ENCODE results near the gene CLUH.
A peak's percentile ranks its signal among the peaks of the same experiment; 100 is the strongest.
"Not testable (repeated sequence)": the region's sequence is repeated elsewhere in the genome, so short reads cannot be mapped to it uniquely, and the experiment has no call there.

CLUH gene

DNA sequence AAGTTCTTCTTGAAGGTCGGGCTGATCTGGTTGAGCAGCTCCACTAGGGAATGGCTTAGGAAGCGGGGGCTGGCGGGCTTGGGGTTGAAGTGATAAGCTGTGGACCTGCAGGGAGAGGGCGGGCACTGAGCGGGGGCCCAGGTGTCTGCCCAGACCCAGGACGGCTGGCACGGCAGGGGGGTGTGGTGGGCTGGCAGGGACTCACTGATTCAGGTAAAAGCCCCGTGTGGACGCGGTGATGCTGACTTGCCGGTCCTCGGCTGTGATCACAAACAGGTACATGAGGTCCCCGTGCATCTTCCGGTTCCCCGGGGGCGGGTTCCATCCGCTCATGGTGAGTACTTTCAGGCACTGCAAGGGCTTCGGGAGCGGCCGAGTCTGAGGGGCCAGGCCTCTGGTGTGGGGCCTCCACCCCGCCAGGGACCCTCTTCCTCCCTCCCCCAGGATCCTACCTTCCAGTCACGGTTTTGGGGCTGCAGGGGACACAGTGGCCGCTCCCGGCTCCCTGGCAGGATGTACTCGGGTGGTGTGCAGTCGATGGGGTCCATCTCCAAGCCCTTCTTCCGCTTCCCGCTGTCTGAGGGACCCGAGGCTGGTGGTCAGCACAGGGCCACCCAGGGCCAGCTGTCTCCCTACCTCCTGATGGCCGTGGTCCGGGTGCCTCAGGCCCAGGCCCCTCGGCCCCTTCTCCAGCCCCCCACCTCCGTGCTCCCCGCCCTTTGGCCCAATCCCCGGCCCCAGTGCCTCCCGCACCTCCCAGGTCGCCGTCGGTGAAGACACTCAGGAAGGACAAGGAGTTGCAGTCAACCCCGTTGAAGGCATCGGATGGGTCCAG lies 10.2 kb downstream of the CLUH start:
- DNase-seq, result no peak

DNA sequence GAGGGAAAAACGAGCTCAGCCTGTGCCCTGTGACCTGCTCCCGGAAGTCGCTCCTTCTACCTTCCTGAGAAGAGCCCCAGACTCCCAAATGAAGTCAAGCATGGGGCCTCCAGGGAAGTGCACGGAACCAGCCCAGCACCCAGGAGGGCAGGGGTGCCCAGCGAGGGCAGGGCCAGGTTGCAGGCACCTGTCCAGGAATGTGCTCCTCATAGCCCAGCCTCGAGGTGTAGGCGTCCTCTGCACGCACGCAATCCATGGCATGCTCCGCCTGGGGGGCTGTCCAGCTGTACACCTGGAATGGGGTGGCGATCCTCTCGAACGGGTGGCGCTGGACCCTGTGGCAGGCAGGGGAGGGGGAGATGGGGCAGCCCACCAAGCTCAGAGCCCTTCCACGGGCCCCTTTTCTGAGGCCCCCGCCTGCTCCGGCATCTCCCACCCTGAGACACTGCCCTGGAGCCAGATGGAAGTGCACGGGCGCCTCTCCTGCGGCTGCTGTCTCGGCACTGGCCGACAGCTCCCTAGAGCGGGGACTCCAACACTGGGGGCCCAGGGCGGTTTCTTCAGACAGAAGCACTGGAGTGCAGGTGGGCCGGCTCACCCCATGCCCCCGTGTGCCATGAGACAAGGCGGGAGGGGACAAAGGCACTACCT lies 10.9 kb downstream of the CLUH start:
- no peak for DNase-seq

DNA sequence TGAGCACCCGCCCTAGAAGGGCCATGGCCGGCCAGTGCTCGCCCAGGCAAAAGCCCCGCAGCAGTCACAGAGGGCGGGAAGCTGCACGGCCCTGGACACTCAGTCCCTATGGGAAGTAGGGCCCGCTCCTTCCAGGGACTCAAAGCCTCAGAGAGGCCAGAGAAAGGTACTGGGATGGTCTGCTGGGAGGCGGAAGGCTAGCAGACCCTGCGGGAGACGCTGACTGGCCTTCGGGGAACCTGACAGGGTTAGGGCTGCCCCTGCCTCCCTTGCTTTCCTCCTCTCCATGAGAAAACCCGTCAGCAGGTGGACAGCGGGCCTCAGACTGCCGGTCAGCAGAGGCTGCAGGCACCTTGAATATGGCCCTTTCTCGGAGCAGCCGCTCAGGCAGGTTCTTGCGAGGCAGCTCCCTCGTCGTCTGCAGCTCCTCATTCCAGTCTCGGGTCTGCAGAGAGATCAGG lies 11.5 kb downstream of the CLUH start:
- DNase-seq, result no peak

DNA sequence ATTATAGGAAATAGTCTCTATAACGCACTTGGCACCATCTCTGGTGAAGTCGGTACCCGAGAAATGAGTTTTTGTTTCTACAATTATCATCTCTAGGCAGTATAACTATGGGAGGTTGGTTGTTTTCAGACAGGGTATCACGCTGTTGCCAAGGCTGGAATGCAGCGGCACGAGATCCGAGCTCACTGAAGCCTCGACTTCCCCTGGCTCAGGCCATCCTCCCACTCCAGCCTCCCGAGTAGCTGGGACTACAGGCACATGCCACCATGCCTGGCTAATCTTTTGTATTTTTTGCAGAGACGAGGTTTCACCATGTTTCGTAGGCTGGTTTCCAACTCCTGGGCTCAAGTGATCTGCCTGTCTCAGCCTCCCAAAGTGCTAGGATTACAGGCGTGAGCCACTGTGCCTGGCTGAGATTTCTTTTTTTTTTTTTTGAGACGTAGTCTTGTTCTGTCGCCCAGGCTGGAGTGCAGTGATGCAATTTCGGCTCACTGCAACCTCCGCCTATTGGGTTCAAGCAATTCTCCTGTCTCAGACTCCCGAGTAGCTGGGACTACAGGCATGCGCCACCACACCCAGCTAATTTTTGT lies 12.3 kb downstream of the CLUH start:
- not testable (repeated sequence) for DNase-seq

- no peak for DNase-seq
Observed at GRCh38 chr17:2697611-2698162, 13.9 kb downstream of the CLUH start.

DNA sequence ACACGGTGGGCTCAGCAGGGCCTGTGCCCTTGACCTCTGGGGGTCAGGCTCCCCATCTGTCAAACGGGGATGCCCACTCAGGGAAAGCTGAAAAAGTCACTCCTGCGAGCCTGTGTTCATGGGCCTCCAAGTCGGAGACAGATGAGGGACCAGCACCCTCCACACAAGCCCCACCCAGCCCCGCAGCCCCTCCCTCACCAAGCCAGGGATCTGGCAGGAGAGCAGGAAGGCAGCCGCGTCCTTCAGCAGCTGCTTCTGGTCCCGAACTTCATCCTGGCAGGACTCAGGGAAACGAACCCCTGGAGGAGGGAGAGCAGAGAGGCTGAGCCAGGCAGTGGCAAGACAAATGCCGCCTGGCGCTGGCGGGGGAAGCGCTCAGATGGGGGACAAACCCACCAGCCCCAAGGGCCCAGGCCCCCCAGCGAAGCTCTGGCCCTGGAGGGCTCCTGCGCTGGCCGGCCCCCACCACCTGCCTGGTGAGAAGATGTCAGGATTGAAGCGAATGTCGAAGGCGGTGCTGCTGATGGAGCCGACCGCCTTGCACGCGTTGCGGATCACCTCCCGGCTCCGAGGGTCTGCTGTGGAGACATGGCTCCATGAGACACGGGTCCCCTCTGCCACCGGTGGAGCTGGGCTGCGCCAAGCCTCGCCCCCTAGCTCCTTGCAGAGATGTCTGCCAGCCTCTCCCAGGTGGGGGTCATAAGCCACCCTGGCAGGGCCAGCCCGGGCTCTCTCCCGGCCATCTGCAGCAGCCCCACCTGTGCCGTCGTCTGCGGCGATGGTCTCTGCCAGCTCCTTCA lies 15.4 kb downstream of the CLUH start:
- DNase-seq, result no peak

GRCh38 chr17:2695243-2695960 lies 16.2 kb downstream of the CLUH start:
- DNase-seq, result no peak

DNA sequence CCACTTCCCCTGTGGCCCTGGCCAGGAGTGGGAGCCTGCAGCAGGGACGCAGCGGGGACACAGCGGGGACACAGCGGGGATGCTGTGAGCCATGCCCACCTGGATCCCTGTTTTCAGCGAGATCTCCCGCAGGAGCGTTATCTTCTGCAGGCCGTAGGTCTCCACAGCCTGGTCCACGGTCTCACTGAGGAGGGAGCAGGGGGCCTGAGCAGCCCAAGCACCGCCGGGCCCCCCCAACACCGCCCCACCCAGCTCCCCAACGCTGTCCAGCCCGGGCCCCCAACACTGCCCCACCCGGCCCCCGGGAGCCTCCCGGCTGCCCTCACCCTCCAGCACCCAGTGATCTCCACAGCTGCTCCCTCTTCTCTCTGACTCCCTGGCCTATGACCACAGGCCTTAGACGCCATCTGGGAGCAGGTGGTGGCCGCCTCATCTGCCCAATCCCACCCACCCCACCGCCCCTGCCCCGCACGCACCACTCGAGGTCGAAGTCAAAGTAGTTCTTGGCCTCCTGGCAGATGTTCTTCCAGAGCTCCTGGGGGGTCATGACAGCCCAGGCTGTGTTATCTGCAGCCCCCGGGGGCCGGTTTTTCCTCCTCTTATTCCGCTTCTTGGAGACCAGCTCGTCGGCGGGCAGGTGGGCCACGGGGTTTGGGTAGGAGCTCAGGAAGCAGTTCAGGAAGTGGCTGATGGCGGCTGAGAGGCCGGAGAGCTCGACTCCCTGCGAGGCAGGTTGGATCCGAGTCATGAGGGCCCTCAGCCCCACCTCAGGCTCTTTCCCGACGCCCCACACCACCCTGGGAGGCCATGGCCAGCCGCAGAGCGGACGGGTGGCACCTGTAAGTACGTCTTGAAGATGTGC lies 17.0 kb downstream of the CLUH start:
- no peak for DNase-seq

GRCh38 chr17:2693561-2694380 lies 17.8 kb downstream of the CLUH start:
- DNase-seq, result no peak

- no peak for DNase-seq
Observed at GRCh38 chr17:2692781-2693135, 18.8 kb downstream of the CLUH start.

GRCh38 chr17:2691965-2692780 lies 19.4 kb downstream of the CLUH start:
- DNase-seq, result no peak

- no peak for DNase-seq
Observed at GRCh38 chr17:2691069-2691871, 20.3 kb downstream of the CLUH start.

DNA sequence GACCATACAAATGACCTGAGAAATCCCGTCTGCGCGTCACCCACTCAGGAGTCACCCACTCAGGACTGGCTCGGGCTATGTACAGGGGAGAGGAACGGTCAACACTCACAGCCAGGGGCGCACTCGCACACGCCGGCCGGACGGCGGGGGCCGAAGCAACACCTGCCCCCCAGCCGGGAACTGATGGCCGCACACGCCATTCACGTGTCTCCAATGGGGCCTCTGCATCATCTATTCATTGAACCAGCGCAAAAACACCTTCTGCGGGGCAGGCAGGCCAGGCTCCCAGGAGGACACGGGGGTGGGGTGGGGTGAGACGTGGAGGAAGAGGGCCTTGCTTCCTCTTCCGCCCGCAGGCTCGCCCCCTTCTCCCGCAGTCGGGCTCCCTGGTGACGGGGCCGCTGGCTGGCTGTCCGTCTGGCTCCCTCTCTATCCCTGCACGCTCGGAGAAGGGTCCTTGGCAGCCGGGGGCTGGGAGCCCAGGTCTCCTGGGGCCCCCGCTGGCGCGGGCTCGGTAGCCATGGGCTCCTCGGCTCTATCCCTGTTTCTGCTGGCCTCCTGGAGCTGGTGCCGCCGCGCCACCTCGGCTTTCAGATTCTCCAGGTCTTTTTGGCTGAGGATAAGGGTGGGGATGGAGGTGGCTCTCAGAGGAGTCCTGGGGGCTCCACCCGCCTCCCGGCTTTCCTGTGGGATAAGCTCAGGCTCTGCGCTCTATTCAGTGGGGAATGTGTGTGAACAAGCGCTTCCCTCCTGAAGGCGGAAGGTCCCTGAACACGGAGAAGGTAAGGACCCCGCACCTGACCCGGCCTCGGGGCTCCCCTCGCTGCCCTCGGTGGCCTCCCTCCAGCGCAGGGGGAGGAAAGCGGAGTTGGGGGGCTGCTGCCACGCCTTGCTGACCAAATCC lies 21.1 kb downstream of the CLUH start:
- DNase-seq, result no peak

- DNase-seq, result no peak
Observed at GRCh38 chr17:2689411-2690164, 22.0 kb downstream of the CLUH start.

DNA sequence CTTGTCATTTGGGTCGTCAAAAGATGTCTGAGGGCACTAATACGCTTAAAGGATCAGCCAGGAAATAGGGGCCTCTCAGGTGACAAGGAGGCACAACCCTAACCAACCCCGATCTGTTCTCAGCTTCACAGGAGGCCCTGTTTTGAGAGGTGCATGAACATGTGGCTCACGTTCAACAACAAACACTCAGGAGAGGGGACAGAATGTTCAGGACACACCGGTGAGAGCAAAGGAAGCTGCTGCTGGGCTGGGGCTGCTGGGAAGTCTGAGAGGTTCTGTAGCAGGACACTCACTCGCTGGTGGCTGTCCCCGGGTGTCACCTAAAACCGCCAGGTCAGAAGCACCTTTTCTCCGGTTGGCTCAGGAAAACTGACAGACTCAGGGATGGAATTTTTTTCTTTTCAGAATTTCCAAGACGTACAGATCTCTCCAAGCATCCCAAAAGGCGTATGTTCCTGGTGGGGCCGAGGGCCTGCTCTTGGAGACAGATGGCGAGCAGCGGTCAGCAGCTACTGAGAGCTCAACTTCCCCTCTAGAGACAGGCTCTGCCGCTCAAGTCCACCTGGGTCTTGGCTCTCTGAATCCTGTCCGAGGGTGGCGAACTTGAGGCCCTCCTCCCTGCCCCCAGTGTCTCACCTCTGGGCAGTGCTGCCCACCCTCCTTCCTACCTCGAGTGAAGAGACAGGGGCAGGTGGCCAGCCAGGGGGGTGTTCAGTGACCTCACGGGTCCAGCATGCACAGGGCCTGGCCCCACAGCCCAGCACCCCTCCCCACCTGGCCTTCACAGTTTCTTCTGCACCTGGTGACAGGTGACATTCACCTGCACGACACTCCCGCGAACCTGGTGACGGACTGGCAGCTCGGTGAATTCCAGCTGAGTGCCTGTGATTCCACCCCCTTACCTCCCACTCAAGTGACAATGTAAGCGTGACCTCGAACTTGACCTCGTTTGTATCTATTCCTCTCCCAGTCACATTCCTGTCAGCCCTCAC lies 22.9 kb downstream of the CLUH start:
- DNase-seq, result peak; percentile 13
